Mesothelial cell of epicardium (in vitro differentiated cells): Measurements from ENCODE around the gene CTBP2. TPM values are rescaled to one million over a fixed set of nuclear protein-coding genes. Genes with fewer than 3 reads are reported as not detected.

Experiments used
- DNase-seq, 2 experiments: peaks; one replicate each; pipeline ENCODE4 v3.0.0; 2021; ENCODE audit warnings: low spot score in 2 of 2; ENCODE audit not compliant: unreplicated experiment in 2 of 2
- H3K27ac Mint-ChIP-seq: 2 replicates; pipeline ENCODE4 v1.8.0; 2021; ENCODE audit warnings: mixed read lengths
- H3K27me3 Mint-ChIP-seq: 2 replicates; pipeline ENCODE4 v1.8.0; 2021; ENCODE audit warnings: low read depth, mixed read lengths
- H3K36me3 Mint-ChIP-seq: 2 replicates; pipeline ENCODE4 v1.8.0; 2021; ENCODE audit warnings: mixed read lengths
- H3K4me1 Mint-ChIP-seq: 2 replicates; pipeline ENCODE4 v1.8.0; 2021; ENCODE audit warnings: mixed read lengths
- H3K4me3 Mint-ChIP-seq: 2 replicates; pipeline ENCODE4 v1.8.0; 2021; ENCODE audit warnings: mild to moderate bottlenecking, moderate library complexity, mixed read lengths
- H3K9me3 Mint-ChIP-seq: 2 replicates; pipeline ENCODE4 v1.8.0; 2021; ENCODE audit warnings: mixed read lengths
- total RNA-seq: library from RNA; stranded (reverse); gene quantifications from 3 replicates; pipeline ENCODE4 v1.2.1, GENCODE V29; 2021
- TF ChIP-seq, protein P1 (sequence below): fragments of 200-600 bp; sonication (generic); IDR thresholded peaks from one replicate; pipeline ENCODE4 v1.5.0; 2021; ENCODE audit warnings: antibody characterized with exemption; ENCODE audit not compliant: unreplicated experiment

Gene CTBP2
- total RNA-seq, result 115 to 122 TPM (median 121 TPM) in 3 replicates

- peak within 1 kb of the TSS; percentile 89 for H3K27ac Mint-ChIP-seq
- DNase-seq, result peak; percentile 56 to 70
- H3K9me3 Mint-ChIP-seq, result no peaks in the 10 kb centered on the region
Observed at GRCh38 chr10:125159932-125160855, at the start of gene CTBP2. Gene CTBP2, minus strand, starts transcription at chr10:125160563.

GRCh38 chr10:125209591-125210355 lies 49.4 kb upstream of the CTBP2 start:
- no peak for DNase-seq
- peaks cover 4% of the 10 kb centered on the region for H3K4me1 Mint-ChIP-seq
- peaks cover 3% of the 10 kb centered on the region for H3K27me3 Mint-ChIP-seq
- TF ChIP-seq, protein P1, sequence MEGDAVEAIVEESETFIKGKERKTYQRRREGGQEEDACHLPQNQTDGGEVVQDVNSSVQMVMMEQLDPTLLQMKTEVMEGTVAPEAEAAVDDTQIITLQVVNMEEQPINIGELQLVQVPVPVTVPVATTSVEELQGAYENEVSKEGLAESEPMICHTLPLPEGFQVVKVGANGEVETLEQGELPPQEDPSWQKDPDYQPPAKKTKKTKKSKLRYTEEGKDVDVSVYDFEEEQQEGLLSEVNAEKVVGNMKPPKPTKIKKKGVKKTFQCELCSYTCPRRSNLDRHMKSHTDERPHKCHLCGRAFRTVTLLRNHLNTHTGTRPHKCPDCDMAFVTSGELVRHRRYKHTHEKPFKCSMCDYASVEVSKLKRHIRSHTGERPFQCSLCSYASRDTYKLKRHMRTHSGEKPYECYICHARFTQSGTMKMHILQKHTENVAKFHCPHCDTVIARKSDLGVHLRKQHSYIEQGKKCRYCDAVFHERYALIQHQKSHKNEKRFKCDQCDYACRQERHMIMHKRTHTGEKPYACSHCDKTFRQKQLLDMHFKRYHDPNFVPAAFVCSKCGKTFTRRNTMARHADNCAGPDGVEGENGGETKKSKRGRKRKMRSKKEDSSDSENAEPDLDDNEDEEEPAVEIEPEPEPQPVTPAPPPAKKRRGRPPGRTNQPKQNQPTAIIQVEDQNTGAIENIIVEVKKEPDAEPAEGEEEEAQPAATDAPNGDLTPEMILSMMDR, result no peak
- no peak overlapping the region for H3K27ac Mint-ChIP-seq
- H3K9me3 Mint-ChIP-seq, result no peaks in the 10 kb centered on the region
- H3K4me3 Mint-ChIP-seq, result no peak overlapping the region
- H3K36me3 Mint-ChIP-seq, result no peaks in the 10 kb centered on the region

More at GRCh38 chr10:125159932-125160855, at the start of gene CTBP2:
- TF ChIP-seq, protein P1, result no peak
- H3K36me3 Mint-ChIP-seq, result no peaks in the 10 kb centered on the region
- H3K4me1 Mint-ChIP-seq, result peaks cover 45% of the 10 kb centered on the region
- H3K4me3 Mint-ChIP-seq, result peak within 1 kb of the TSS; percentile 75
- H3K27me3 Mint-ChIP-seq, result no peaks in the 10 kb centered on the region

GRCh38 chr10:125208854-125209565 lies 48.6 kb upstream of the CTBP2 start:
- TF ChIP-seq, protein P1, result no peak
- peaks cover 4% of the 10 kb centered on the region for H3K4me1 Mint-ChIP-seq
- no peak overlapping the region for H3K4me3 Mint-ChIP-seq
- DNase-seq, result no peak
- H3K36me3 Mint-ChIP-seq, result no peaks in the 10 kb centered on the region
- no peak overlapping the region for H3K27ac Mint-ChIP-seq
- no peaks in the 10 kb centered on the region for H3K9me3 Mint-ChIP-seq
- H3K27me3 Mint-ChIP-seq, result peaks cover 3% of the 10 kb centered on the region

DNA sequence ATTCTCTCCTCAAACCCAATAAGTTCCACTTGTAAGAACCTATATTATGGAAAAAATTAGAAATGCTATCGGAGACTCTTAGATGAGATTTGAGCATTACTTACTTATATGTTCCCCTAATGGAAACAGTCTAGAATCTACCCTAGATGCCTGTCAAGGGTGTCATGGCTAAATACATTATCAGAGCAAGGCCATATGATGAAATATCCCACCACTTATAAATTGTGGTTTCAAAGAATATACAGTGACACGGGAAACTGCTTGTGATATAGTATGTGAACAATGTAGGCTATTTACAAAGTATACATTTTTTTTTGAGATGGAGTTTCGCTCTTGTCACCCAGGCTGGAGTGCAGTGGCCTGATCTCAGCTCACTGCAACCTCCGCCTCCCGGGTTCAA lies 46.3 kb upstream of the CTBP2 start:
- no peaks in the 10 kb centered on the region for H3K9me3 Mint-ChIP-seq
- peaks cover 4% of the 10 kb centered on the region for H3K4me1 Mint-ChIP-seq
- H3K27me3 Mint-ChIP-seq, result no peaks in the 10 kb centered on the region

GRCh38 chr10:125205431-125205830 lies 45.1 kb upstream of the CTBP2 start:
- Mint-ChIP-seq H3K4me1 (peaks cover 4% of the 10 kb centered on the region), H3K27ac (no peak overlapping the region), H3K9me3 (no peaks in the 10 kb centered on the region), H3K27me3 (no peaks in the 10 kb centered on the region), H3K4me3 (no peak overlapping the region), H3K36me3 (no peaks in the 10 kb centered on the region)
- no peak for DNase-seq
- TF ChIP-seq, protein P1, result no peak

More for the DNA sequence above, 46.3 kb upstream of the CTBP2 start:
- Mint-ChIP-seq H3K36me3 (no peaks in the 10 kb centered on the region), H3K27ac (no peak overlapping the region), H3K4me3 (no peak overlapping the region)
- DNase-seq, result no peak
- TF ChIP-seq, protein P1, result no peak
